LNCAP (cell line): ENCODE data around the gene NPPA.
A peak's percentile ranks its signal among the peaks of the same experiment; 100 is the strongest.

Experiments
- CTCF ChIP-seq: fragments of 450-650 bp; IDR thresholded peaks from 2 replicates; pipeline ENCODE4 v1.5.1; 2017; ENCODE audit warnings: mild to moderate bottlenecking

Gene NPPA

GRCh38 chr1:11869650-11870207 is 22.1 kb upstream of the NPPA start:
- TF ChIP-seq CTCF = no peak

DNA sequence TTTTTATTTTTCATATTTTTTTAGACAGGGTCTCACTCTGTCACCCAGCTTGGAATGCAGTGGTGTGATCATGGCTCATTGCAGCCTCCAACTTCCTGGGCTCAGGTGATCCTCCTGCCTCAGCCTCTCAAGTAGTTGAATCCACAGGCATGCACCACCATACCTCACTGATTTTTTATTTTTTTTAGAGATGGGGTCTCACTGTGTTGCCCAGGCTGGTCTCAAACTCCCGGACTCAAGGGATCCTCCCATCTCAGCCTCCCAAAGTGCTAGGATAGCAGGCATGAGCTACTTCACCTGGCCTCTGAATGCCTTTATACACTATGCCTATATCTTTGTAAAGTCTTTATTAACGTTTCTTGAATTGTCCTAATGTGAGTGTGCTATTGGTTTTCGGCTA is 21.5 kb upstream of the NPPA start:
- no peak for TF ChIP-seq CTCF

GRCh38 chr1:11868331-11868980 is 20.9 kb upstream of the NPPA start:
- TF ChIP-seq CTCF = no peak

DNA sequence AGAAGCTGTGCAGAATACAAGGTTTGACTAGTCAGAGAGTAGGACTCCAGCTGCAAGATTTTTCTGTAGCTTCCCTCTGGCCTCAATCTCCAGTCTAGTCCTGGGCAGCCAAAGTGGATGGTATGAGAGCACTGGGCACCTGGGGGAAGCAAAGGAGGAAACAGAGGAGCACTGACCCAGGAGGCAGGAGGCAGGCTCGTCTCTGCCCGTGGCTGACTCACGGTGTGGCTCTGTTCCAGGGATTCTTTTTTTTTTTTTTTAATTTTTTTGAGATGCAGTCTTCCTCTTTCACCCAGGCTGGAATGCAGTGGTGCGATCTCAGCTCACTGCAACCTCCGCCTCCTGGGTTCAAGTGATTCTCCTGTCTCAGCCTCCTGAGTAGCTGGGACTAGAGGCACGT is 15.3 kb upstream of the NPPA start:
- no peak for TF ChIP-seq CTCF

- no peak for TF ChIP-seq CTCF
Observed at GRCh38 chr1:11860587-11860986, 13.0 kb upstream of the NPPA start.

DNA sequence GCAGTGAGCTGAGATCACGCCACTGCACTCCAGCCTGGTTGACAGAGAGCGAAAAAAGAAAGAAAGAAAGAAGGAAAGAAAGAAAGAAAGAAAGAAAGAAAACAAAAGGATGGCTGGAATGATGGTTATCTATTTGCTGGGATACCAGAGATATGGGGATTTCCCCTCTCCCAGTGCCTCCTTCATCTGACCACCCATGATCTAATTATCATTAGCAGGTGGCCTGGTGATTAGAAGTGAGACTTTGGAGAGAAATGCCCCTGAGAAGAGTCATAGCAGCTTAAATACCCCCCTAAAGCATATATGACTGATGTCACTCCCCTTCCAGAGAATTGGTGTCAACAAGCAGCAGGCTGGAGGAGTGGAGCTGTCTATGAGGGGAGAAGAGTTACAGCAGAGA is 12.5 kb upstream of the NPPA start:
- TF ChIP-seq CTCF = no peak

GRCh38 chr1:11858968-11859871 is 11.6 kb upstream of the NPPA start:
- peak; percentile 24; the same call in 1 of the 2 replicates for TF ChIP-seq CTCF
